Measurements from ENCODE around the gene MRPL28.
A peak's percentile ranks its signal among the peaks of the same experiment; 100 is the strongest.

DNA sequence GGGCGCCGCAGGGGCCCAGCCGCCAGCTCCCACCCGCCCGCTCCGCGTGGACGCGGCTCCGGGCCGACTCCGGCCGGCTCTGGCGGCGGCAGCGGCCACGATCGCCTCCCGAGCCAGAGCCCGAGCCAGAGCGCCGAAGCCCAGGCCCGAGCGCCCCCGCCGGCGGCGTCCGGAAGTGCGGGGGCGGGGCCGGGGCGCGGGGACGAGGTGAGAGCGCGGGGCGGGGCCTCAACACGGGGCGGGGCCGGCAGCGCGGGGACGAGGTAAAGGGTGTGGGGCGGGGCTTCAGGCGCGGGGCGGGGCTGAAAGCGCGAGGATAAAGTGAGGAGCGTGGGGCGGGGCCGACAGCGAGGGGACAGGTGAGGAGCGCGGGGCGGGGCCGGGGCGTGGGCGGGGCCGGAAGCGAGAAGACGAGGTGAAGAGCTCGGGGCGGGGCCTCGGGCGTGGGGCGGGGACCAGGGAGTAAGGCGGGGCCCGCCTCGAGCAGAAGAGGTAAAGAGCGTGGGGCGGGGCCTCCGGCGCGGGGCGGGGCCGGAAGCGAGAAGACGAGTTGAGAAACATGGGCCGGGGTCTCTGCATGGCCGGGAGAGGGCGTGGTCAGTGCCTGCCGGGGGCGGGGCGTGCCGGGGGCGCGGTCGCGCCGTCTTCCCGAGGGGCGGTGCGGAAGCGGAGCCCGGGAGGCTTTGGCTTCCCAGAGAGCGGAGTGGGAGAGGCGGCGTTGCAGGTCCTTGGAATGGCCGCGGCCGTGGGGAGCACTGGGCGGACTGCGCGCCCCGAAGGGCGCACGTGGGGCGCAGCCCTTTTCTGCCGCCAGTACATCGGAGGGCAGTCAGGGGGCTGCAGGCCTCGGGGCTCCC lies 17.6 kb downstream of the MRPL28 start, which contains the start of gene AXIN1:
- TF ChIP-seq CTCF (conservative IDR thresholded peaks at IDR 0.05) (peak; percentile 83), ZFX (IDR thresholded peaks at IDR 0.05) (no peak)
